NCI-H2196 treated with DMSO at 0.1 percent for 48 hours (cell line): ENCODE results near the gene OLFML2B.
A peak's percentile ranks its signal among the peaks of the same experiment; 100 is the strongest.

Experiments
- DNase-seq: peaks from one replicate; lab custom pipeline; 2025; ENCODE audit not compliant: unreplicated experiment; lab: John Stamatoyannopoulos, UW

The OLFML2B gene

DNA sequence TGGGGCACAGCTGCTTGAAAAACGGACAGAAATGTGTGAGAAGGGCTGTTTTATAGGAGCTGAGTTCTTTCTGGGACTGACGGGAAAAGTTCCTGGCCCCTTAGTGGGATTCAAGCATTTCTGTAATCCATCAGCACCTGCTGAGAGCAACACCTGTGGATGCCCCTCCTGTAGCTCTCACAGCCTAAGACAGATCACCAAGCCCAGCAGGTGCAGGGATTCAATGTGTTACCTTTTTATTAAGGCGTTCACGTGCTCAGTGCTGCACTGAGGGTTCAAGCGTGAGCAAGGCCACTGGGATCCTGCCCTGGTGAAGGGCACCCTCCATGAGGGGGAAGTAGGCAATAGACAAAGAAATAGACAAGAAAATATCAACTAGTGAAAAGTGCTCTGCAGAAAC, 14.9 kb downstream of the OLFML2B start:
- no peak for DNase-seq

DNA sequence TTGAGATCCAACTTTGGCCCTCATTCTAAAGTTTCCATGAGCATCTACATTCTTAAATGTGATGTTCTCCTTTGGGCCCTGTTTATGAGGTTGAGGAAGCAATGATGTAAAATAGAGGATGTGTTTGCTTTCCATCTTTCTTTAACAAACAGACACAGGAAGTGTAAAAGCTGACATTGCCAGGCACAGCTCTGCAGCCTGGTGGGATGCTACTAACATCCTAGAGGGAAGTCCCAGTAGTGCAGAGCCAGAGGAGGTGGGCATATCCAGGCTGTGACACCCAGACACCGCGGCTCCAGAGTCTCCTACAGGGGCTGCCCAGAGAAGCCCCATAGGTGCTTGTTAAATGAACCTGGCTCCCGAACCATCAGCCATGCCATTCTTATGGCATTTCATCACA, 16.2 kb downstream of the OLFML2B start:
- no peak for DNase-seq

DNA sequence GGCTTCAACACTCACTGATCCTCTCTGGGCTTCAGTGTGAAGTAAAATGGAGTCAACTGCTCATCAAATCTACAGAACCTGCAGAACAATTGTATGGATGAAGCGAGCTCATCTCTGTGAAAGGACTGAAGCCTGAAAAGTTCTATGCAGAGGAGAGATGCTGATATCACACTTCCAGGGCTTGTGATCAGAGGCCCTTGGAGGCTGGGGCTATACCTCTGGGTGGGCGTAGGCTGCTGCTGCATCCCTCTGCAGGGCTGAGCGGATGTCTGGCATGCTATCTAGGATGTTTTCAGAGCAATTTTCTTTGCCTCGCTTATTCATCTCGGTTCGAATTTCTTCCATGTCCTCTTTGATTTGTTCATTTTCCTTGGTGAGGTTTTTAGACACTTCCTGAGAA, 17.6 kb downstream of the OLFML2B start:
- DNase-seq, result no peak

DNA sequence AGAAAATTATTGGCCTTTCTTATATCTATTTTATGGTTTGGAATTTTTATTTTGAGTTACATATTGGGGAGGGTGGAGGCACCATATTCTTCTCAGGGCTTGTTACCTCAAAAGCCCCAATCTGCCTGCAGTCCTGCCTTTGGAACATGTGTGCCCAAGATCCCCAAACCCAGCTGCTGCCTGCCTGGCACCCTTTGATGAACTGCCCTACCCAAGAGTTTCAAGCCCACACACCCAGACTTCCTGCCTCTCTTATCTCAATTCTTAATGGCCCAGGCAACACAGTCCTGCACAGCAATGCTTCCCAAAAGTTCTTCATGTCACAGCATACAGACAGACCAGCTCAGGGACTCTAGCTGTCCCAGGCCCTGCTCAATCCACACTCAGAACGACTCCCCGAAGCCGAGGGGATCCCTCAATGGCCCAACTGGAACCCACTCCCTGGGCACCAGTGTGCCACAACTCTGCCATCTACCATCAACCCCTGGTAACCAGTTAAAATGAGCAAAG, 19.2 kb downstream of the OLFML2B start:
- DNase-seq, result no peak

DNA sequence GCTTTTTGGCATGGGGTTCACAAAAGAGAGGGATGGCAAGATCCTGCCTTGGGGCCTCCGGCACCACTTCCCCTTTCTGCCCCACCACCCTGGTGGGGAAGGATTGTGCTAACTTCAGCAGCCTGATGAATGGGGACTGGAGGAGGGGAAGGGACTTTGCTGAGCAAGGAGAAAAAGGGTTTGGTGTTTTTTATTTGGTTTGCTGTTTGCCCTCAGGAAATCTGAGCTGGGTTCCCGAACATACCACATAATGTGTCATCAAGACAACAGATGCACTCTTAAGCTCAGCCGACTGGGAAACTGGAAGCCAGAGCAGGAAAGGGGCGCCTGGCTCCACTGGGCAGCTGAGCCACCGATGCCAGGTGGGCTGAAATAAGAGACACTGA, 19.8 kb downstream of the OLFML2B start:
- DNase-seq, result peak; percentile 27

DNA sequence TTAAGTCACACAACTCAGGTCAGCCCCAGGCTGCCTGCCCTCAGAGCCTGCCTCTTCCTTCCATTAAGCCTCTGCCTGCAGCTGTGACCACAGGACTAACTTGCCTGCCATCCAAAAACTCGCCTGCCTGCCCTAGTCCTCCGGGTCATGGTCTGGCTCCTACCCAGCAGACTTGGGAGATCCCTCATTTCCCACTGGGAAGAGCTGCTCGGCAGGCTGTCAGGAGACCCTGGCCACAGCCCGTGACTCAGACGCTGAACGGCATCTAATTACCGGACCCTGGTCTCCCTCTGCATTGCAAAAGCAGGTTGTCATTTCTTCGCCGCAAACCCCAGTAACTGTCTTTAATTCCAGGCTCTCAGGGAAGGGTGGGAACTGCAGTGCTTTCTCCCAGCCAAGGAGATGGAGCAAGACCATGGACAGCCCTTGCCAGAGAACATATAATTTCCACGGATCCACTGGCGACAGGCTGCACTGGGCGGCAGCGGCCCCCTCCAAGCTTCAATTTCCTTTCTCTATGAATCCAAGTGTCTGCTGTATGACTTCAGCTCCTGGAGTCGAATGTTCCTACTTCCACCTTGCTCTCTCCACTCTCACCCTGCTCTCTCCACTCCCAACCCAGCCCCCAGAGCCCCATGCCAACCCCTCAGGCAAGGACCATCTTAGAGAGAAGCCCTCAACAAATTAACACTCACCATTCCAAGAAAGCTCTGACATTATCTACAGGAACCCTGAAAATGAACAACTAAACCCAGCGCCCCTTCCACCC, 20.4 kb downstream of the OLFML2B start:
- DNase-seq, result no peak

DNA sequence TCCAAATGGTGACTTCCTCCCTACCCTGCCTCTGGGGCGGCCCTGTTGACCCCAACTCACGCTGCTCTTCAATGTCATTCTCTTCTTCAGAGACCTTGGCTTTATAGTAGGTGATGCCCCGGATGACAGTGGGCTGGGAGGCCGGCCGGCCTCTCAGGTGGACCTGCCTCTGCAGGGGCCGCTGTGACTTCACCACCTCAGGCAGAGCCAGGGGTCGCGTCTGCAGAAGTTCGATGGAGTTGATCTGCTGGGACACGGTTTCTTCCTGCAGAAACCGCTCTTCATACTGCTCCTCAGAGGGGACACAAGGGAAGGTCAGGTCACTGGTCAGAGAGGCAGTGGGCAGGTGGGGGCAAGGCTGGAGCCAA, 23.6 kb downstream of the OLFML2B start:
- no peak for DNase-seq

DNA sequence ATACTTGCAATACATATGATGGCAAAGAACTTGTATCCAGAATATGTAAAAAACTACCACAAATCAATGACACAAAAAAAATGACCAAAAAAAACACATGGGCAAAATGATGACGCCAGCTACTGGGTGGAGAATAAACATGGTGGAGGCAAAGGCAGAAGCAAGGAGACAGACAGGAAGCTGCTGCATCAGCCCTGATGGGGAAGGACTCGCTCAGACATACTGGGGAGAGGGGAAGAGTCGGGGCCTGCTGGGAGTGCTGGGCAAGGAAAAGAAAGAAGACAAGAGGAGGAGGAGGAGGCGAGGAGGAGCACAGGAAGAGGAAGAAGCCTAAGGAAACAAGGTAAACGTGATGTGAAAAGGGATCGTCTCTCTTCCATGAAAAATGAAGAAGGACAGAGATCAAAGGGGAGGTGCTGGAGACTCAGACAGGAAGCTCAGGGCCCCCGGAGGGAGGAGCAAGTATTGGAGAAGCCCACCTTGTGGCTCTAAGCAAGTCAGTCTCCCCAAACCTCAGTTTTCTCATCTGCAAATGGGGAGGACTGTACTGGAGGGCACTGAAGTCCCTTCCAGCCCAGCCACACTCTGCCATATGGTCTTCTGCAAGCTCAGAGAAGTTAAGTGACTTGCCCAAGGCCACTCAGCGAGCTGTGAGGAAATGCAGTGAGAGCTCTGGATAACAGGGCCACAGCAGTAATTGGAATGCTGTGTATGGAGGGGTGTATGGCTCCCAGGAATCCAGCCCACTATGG, 24.2 kb downstream of the OLFML2B start:
- DNase-seq, result no peak

DNA sequence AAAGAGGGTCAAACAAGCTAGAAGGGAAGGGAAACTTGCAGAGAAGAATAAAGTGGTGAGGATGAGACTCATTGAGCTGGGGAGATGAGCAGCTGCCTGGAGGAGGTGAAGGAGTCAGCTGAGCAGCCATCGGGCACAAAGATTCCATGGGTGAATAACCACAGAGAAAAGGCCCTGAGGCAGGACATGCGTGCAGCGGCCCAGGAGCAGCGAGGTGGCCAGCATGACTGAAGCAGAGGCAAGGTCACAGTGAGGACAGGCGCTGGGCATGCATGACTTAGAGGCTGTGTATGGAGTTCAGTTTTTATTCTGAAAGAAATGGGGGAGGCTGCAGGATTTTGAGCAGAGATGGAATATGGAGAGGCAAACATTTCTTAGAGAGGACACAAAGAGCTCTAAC, 24.9 kb downstream of the OLFML2B start:
- no peak for DNase-seq

DNA sequence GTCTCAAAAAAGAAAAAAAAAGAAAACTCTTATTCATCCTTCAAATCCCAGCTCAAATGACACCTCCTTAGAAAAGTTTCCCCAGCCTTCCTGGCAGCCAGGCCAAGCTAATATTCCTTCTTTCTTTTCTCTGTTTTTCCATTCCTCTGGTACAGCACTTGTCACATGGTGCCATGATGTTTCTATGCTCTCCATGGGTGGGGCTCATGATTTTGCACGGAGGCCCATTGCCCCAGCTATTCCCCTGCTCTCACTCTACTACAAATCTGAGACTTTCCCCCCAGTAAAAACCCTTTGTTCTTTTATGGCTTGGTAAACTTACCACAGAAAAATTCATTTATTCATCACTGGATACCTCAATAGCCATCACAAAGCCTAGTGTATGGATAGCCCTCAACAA, 26.5 kb downstream of the OLFML2B start:
- DNase-seq, result no peak

DNA sequence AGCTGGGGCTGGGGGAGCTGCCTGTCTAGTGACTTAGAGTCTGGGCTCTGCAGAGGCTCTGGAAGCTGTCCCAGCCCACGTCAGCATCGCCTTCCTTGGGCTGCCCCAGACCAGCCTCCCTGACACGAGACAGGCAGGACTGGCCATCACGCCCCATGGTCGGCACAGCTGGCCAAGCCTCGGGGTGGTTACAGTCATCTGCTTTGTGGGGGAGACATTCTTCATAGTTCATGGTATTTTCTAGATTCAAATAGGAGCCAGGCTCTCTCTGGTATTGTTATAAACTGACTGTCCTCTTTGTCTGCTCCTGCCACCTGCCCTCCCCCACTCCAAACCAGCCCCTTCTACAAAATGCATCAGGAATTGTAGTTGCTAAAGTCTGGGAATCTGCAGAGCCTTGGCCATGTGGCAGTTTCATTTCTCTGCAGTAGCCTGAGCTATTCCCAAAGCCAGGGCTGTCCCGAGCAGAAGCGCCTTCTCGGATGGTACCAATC, 29.4 kb downstream of the OLFML2B start:
- no peak for DNase-seq

DNA sequence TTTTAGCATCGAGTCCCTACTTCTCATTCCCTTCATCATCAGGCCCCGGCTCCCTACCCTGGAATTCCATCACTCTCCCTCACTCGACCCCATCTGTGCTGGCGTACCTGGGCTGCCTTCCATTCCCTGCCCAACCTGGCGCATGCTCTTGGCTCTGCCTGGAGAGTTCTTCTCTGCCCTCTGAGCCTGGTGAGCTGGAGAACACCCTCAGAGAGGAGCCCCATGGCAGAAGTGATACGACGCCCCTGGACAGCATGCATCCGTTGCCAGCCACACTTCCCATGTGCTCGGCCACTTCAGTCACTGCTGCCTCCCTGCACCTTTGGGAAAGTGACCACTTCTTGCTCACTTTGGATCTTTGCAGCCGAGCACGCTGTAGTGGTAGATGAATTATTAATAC, 30.1 kb downstream of the OLFML2B start:
- DNase-seq, result no peak

DNA sequence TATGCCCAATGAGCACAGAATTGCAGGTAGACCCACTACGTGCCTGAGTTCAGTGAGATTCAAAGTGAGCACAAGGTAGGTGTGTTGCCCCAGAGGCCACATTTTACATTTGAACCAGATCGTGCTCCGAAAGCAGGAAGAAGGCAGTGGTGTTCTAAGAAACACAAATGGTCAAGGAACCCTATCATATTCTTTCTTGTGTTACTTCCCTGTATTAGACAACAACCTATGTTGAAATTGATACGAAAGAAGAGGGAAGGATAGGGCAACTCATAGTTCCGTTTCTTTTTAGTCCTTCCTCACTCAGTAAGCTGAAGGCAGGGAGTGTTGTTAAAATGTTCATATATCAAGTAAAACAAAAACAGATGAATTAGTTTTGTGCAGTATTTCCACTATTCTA, 33.9 kb downstream of the OLFML2B start:
- no peak for DNase-seq

DNA sequence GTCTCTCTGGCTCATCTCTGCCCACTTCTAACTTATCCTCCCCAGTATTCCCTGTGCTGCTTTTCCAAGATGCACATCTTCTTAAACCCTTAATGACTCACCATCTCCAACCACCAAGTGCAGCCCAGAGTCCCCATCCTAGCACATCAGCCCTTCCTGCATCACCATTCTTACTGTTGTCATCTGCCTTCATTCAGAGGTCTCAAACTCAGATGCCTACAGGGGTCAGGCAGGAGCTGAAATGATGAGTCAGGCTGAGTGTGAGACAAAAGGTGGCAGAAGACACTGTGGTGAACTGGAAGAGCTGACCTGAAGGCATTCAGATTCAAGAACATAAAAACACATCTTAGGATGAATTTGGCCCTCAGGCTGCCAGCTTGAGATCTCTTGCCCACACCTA, 34.6 kb downstream of the OLFML2B start:
- no peak for DNase-seq

DNA sequence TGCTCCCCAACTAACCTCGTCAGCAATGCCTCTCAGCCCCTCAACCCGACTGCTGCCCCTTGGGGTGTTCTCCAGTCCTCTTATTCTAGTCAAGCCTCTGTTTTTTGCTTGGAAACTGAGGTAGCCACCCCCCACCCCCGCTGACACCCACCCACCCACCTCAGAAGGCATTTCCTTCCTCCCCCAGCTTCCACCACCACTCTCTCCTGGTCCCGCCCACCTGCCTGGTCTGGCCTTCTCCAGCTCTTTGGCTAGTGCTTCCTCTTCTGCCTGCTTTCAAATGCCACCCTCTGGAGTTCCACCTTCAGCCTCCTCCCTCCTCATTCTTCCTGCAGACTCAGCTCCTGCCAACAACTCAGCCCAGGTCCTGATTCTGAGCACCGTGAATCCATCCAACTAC, 35.3 kb downstream of the OLFML2B start:
- no peak for DNase-seq

DNA sequence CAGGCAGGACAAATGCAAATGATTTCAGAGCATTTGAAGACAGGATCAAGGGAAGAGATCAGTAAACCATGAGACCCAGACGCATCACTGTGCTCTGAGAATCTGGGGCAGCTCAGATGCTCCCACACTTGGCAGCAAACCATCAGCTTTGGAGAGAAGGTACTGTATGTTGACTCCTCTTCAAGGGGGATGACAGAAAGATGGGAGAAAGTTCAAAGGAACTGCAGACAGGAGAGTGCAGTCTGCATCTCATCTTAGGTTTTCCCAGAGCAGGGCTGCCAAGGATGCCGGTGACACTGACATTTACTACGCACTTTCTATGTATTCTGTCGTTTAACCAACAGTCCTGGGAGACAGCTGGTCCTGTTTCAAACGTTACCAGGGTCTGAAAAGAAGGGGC, 35.8 kb downstream of the OLFML2B start:
- no peak for DNase-seq

DNA sequence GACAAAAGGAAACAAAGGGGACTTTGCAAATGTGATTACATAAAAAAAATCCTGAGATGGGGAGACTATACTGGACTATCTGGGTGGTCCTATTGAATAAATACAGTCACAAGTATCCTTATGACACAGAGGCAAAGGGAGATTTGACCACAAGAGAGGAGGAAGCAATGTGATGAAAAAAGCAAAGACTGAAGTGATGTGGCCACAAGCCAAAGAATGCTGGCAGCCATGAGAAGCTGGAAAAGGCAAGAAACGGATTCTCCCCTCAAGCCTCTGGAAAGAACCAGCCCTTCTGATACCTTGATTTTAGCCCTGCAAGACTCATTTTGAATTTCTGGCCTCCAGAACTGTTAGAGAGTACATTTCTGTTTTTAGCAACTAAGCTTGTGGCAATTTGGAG, 36.4 kb downstream of the OLFML2B start:
- no peak for DNase-seq

DNA sequence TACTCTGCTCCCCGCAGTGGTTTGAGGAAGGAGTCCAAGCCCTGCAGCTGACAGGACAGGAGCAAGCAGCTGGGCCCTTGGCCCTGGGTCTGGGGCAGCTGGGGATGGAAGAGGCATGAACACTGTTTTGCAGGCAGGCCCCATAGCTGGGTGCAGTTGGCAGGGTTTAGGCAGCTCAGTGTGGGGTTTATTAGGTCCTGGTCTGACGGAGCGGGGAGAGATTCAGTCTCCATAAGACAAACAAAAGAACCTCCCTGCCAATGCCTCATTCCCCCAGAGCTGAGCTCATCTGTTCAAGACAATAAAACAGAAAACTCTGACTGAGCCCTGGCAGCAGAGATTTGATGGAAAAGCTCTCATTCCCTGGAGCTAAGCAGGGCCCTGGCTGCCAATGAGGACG, 37.3 kb downstream of the OLFML2B start:
- DNase-seq, result no peak

DNA sequence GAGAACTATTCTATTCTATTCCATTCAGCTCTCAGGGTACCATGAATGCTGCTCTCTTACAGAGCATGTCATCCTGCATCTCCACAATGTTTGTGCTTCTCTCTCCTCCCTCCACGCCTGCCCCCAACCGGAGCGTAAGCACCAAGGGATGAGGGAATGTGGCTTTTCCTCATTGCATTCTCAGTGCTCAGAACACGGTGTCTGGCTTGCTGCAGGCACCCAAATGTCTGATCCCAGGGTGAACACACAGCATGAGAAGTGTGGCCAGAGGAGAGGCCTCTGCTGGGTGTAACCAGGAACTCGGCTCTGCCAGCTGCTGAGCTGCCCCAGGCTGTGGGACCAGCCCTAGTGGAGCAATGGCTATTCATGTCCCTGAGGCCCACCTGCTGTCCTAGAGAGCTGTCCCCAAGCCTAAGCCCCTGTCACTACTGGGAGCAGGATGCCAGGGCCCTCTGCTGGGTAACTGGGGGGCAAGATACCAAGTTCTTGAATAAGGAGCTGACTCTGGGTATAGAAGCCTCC, 38.3 kb downstream of the OLFML2B start:
- DNase-seq, result no peak

DNA sequence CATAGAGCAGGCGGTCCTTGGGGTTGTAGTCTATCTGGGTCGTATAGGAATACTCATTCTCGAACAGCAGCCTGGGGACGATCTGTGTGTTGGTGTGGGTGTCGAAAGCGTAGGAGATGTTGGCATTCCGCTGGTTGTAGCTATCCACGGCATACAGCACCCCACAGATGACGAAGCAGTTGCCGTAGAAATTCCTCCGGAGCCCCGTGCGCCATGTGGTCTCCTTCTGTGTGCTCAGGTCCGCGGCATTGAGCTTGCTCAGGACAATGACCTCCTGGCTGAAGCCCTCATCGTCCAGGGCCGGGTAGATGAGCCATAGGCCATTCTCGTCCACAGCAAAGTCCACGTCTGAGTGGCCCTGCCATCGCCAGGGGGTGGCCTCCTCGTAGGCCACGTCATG, 39.9 kb downstream of the OLFML2B start:
- no peak for DNase-seq

DNA sequence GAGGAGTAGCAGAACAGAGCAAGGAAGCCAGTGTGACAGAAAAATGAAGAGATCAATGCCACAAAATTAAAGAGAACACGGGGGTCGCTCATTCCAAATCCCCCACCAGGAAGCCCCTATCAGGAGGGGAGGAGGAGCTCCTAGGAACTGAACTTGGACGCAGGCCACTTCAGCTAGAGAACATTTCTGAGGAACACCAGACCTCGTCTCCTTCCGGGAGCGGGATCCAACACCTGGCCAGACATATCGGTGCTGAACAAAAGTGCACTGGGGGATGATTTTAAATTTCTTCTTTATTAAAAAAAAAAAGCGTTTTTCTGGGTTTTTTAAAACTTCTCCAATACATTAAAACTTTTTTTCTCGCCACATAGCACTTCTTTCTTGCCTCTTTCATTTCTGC, 40.8 kb downstream of the OLFML2B start:
- DNase-seq, result no peak

DNA sequence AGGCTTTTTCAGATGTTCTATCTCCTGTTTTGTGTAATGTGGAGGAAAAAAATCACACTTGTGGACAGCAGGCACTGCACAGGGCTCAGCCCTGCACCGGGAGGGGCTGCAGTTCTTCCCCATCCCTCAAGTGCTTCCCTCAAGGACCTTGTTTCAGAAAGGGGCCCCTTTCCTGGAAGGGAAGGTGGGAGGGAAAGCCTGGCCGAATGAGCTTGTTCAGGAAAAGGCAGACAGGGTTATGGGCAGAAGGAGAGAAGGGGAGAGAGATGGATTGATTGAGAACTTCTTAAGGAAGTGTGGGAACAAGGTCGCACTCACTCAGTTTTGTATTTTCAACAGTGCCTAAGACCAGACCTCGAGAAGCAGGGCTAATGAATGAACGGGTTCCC, 41.2 kb downstream of the OLFML2B start:
- no peak for DNase-seq
